Osteoblast (primary cell): ENCODE data around the gene UBP1. TPM values are rescaled to one million over a fixed set of nuclear protein-coding genes. Genes with fewer than 3 reads are reported as not detected.
"Not testable (repeated sequence)": the region's sequence is repeated elsewhere in the genome, so short reads cannot be mapped to it uniquely, and the experiment has no call there.

Source experiments
- DNase-seq: peaks from one replicate; pipeline ENCODE4 v3.0.0; 2011; ENCODE audit warnings: low spot score, mixed read lengths; ENCODE audit not compliant: insufficient read length; ENCODE audit errors: missing footprints
- H2AFZ ChIP-seq: 2 replicates; pipeline ENCODE4 v1.6.0; 2011; ENCODE audit warnings: mild to moderate bottlenecking, low read length
- H3K27ac ChIP-seq: 2 replicates; pipeline ENCODE4 v1.5.1; 2011; ENCODE audit warnings: mild to moderate bottlenecking, low read depth, low read length, moderate library complexity
- H3K27me3 ChIP-seq: 2 replicates; pipeline ENCODE4 v1.6.0; 2012; ENCODE audit warnings: mild to moderate bottlenecking, control low read depth, inconsistent platforms, low read length, moderate library complexity; ENCODE audit not compliant: insufficient read depth
- H3K36me3 ChIP-seq: 2 replicates; pipeline ENCODE4 v1.5.1; 2011; ENCODE audit warnings: mild to moderate bottlenecking, low read length, control low read depth, moderate library complexity; ENCODE audit not compliant: insufficient read depth
- H3K4me1 ChIP-seq: 2 replicates; pipeline ENCODE4 v1.5.1; 2011; ENCODE audit warnings: mild to moderate bottlenecking, low read length, control low read depth, moderate library complexity; ENCODE audit not compliant: insufficient read depth
- H3K4me2 ChIP-seq: 2 replicates; pipeline ENCODE4 v1.6.0; 2011; ENCODE audit warnings: mild to moderate bottlenecking, low read length; ENCODE audit not compliant: insufficient read depth
- H3K4me3 ChIP-seq: fragments of 200-600 bp; sonication (generic); 3 replicates; pipeline ENCODE4 v1.5.1; 2012; ENCODE audit warnings: mild to moderate bottlenecking, low read length, inconsistent platforms; ENCODE audit not compliant: insufficient read depth
- H3K79me2 ChIP-seq: 2 replicates; pipeline ENCODE4 v1.6.0; 2012; ENCODE audit warnings: mild to moderate bottlenecking, low read length, control low read depth, inconsistent platforms; ENCODE audit not compliant: insufficient read depth
- H3K9me3 ChIP-seq: 2 replicates; pipeline ENCODE4 v1.5.1; 2011; ENCODE audit warnings: low read depth, low read length, control low read depth
- H4K20me1 ChIP-seq: 2 replicates; pipeline ENCODE4 v1.6.0; 2012; ENCODE audit warnings: mild to moderate bottlenecking, low read length, control low read depth; ENCODE audit not compliant: insufficient read depth
- total RNA-seq: library from RNA; depleted of rRNA; stranded (reverse); fragments of >200 nt; gene quantifications from 2 replicates; pipeline ENCODE4 v1.2.3, GENCODE V29; 2012
- TF ChIP-seq, protein P1 (sequence below): IDR thresholded peaks from 2 replicates; pipeline ENCODE4 v1.5.1; 2011; ENCODE audit warnings: mild to moderate bottlenecking, low read depth, low read length, moderate library complexity; ENCODE audit errors: extremely low read depth

Gene UBP1
- total RNA-seq, 1 donor, result 77.4 TPM

DNA sequence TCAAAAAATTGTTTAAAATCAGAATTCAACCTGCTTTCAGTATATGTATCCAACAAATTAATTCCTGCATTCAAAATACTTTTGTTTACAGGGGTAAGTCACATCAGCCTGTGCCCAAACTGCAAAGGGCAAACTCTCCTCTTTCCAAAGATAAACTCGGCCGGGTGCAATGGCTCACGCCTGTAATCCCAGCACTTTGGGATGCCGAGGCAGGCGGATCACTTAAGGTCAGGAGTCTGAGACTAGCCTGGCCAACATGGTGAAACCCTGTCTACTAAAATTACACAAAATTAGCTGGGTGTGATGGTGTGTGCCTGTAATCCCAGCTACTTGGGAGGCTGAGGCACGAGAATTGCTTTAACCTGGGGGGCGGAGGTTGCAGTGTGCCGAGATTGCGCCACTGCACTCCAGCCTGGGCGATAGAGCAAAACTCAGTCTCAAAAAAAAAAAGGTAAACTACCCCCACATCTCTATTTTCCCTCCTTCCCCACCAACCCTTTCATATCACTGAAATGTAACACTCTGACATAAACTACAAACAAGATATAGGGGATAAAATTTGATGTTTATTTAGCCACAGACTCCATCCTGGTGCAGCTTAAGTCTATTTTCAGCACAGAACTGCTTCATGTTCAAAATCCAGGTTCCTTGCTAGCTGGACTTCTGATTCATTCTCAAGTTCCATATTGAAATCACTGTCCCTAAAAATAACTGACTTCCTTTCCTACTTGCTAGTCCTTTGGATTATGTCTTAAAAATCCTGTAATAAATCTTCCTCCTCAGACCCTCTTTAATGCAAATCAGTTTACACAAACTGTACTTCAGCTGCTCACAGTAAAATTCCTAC, 15.4 kb downstream of the UBP1 start:
- Histone ChIP-seq H3K4me2 (no peak overlapping the region), H3K4me3 (no peak overlapping the region), H3K79me2 (peaks cover 97% of the 10 kb centered on the region), H3K27ac (no peak overlapping the region), H2AFZ (no peak overlapping the region), H4K20me1 (peaks cover 53% of the 10 kb centered on the region), H3K27me3 (no peaks in the 10 kb centered on the region), H3K36me3 (peaks cover 24% of the 10 kb centered on the region), H3K4me1 (peaks cover 12% of the 10 kb centered on the region), H3K9me3 (no peaks in the 10 kb centered on the region)
- no peak for DNase-seq
- TF ChIP-seq, protein P1, sequence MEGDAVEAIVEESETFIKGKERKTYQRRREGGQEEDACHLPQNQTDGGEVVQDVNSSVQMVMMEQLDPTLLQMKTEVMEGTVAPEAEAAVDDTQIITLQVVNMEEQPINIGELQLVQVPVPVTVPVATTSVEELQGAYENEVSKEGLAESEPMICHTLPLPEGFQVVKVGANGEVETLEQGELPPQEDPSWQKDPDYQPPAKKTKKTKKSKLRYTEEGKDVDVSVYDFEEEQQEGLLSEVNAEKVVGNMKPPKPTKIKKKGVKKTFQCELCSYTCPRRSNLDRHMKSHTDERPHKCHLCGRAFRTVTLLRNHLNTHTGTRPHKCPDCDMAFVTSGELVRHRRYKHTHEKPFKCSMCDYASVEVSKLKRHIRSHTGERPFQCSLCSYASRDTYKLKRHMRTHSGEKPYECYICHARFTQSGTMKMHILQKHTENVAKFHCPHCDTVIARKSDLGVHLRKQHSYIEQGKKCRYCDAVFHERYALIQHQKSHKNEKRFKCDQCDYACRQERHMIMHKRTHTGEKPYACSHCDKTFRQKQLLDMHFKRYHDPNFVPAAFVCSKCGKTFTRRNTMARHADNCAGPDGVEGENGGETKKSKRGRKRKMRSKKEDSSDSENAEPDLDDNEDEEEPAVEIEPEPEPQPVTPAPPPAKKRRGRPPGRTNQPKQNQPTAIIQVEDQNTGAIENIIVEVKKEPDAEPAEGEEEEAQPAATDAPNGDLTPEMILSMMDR, result no peak

DNA sequence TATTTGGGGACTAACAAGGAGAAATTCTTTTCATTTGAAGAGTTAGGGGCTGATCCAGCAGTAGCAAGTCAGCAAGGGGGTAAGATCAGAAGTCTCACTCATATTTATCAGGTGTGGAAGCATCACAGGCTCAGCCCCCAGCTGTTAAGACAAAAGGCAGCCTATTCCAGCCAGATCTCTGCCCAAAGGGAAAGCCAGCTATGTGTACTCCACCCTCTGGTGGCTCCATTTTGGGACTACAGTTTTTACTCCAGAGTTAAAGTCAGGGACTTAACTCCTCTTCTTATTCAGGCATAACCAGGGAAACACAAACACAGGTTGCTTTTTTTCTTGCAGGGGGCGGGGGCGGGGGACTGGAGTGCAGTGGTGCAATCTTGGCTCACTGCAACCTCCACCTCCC, 19.2 kb downstream of the UBP1 start:
- TF ChIP-seq, protein P1, result no peak
- no peak overlapping the region for H3K4me2 ChIP-seq
- peaks cover 90% of the 10 kb centered on the region for H3K79me2 ChIP-seq
- H2AFZ ChIP-seq, result no peak overlapping the region
- no peak overlapping the region for H3K27ac ChIP-seq
- H3K9me3 ChIP-seq, result no peaks in the 10 kb centered on the region
- H3K27me3 ChIP-seq, result no peaks in the 10 kb centered on the region
- no peaks in the 10 kb centered on the region for H3K4me1 ChIP-seq
- H4K20me1 ChIP-seq, result peaks cover 25% of the 10 kb centered on the region
- no peak overlapping the region for H3K4me3 ChIP-seq
- no peak for DNase-seq
- H3K36me3 ChIP-seq, result peaks cover 44% of the 10 kb centered on the region

DNA sequence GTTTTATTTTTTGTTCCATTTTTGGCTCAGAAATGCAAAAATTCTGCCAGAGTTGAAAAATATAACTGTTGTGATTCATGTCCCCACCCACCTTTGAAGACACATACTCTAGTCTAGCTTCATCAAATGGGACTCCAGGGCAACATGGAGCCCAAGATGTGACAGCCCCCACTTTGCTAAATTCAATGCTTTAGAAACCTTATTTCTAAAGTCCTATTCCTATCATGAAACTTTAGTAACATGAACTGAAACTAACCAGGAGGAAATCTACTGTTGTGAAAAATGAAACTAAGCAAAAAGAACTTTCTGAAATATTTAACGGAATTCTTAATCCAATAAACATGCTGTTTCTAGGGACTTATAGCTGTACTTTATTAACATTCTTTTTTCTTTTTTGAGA, 20.3 kb downstream of the UBP1 start:
- Histone ChIP-seq H4K20me1 (peaks cover 24% of the 10 kb centered on the region), H3K9me3 (no peaks in the 10 kb centered on the region), H3K27ac (no peak overlapping the region), H3K4me1 (no peaks in the 10 kb centered on the region), H2AFZ (no peak overlapping the region), H3K4me2 (no peak overlapping the region), H3K27me3 (no peaks in the 10 kb centered on the region), H3K79me2 (peaks cover 89% of the 10 kb centered on the region), H3K4me3 (no peak overlapping the region), H3K36me3 (peaks cover 45% of the 10 kb centered on the region)
- no peak for DNase-seq
- TF ChIP-seq, protein P1, result no peak

DNA sequence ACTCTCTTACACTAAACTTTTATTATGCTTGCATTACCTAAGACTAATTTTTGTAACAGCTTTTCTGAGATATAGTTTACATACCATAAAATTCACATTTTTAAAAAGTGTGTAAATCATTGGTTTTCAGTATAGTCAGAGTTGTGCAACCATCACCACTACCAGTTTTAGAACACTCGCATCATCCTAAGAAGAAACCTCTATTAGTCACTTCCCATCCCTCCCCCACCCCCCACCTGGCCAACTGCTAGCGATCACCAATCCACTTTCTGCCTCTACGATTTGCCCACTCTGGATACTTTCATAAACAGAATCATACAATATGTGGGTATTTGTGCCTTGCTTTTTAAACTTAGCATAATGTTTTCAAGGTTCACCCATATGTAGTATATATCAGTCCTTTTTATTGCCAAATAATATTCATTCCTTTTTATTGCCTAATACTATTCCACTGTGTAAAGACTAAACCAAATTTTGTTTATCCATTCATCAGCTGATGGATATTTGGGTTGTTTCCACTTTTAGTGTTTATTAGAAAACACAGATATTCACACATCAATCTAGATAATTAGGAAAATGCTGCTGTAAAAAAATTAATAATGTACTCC, 23.0 kb downstream of the UBP1 start:
- no peak overlapping the region for H3K4me2 ChIP-seq
- peaks cover 84% of the 10 kb centered on the region for H3K79me2 ChIP-seq
- TF ChIP-seq, protein P1, result no peak
- no peaks in the 10 kb centered on the region for H3K27me3 ChIP-seq
- H3K4me1 ChIP-seq, result no peaks in the 10 kb centered on the region
- no peak overlapping the region for H3K4me3 ChIP-seq
- no peak overlapping the region for H2AFZ ChIP-seq
- no peaks in the 10 kb centered on the region for H3K9me3 ChIP-seq
- DNase-seq, result no peak
- peaks cover 48% of the 10 kb centered on the region for H3K36me3 ChIP-seq
- H4K20me1 ChIP-seq, result peaks cover 11% of the 10 kb centered on the region
- H3K27ac ChIP-seq, result no peak overlapping the region

DNA sequence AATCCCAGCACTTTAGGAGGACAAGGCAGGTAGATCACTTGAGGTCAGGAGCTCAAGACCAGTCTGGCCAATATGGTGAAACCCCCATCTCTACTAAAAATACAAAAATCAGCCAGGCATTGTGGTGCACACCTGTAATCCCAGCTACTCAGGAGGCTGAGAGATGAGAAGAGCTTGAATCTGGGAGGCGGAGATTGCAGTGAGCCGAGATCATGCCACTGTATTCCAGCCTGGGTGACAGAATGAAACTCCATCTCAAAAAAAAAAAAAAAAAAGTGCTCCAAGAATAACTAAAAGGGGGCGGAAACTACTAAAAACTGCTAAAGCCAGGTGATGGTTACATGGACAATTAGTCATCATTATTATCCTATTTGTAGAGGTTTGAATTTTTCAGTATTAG, 29.4 kb downstream of the UBP1 start:
- Histone ChIP-seq H3K36me3 (peaks cover 76% of the 10 kb centered on the region), H3K79me2 (peaks cover 60% of the 10 kb centered on the region), H4K20me1 (peaks cover 11% of the 10 kb centered on the region)
- not testable (repeated sequence) for H3K4me1 ChIP-seq, H3K9me3 ChIP-seq, H3K27ac ChIP-seq, H3K27me3 ChIP-seq, H3K4me2 ChIP-seq, H2AFZ ChIP-seq, DNase-seq, H3K4me3 ChIP-seq
